Measurements from ENCODE around the gene TRPC4. TPM values are rescaled to one million over a fixed set of nuclear protein-coding genes. Genes with fewer than 3 reads are reported as not detected.

Gene TRPC4
- total RNA-seq, 1 experiment from 2014 or later = 19.0 TPM

DNA sequence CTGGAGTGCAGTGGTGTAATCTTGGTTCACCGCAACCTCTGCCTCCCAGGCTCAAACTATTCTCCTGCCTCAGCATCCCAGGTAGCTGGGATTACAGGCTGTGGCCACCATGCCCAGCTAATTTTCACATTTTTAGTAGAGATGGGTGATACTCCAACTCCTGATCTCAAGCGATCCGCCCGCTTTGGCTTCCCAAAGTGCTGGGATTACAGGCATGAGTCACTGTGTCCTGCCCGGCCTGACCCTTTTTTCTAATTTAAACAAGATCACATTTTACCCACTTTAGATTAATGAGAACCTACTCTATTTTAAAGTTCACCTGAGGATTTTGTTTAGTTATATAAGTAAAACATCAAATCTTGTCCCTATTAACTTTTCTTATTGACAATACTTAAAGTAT, 179.2 kb downstream of the TRPC4 start:
- Histone ChIP-seq H3K4me1 (ENCODE audit: insufficient read depth, low read length) (no peaks in the 10 kb centered on the region), H2BK15ac (ENCODE audit: low read depth, low read length) (no peak overlapping the region), H3K79me1 (ENCODE audit: insufficient read depth, low read depth, low read length, poor library complexity, severe bottlenecking) (no peaks in the 10 kb centered on the region), H4K20me1 (ENCODE audit: control insufficient read depth, insufficient read depth, insufficient read length) (no peaks in the 10 kb centered on the region), H3K79me2 (ENCODE audit: insufficient read depth, low read length) (no peaks in the 10 kb centered on the region), H3K9ac (ENCODE audit: extremely low read depth, insufficient read length, low read length) (no peak overlapping the region), H2BK5ac (ENCODE audit: insufficient read length, low read length) (no peak overlapping the region), H4K8ac (replicated peaks; ENCODE audit: insufficient read length, low read depth, low read length) (no peak overlapping the region), H2BK12ac (ENCODE audit: insufficient read length, low read depth, low read length) (no peak overlapping the region), H3K4me2 (ENCODE audit: insufficient read depth, insufficient read length, low read length) (no peak overlapping the region), H3K9me3 (ENCODE audit: control insufficient read depth, low read depth, low read length) (no peaks in the 10 kb centered on the region), H3K27me3 (ENCODE audit: insufficient read depth, low read length) (no peaks in the 10 kb centered on the region), H2AFZ (ENCODE audit: low read length) (no peak overlapping the region), H3K4ac (ENCODE audit: low read depth, low read length) (no peak overlapping the region), H3K23ac (ENCODE audit: insufficient read length, low read depth, low read length) (no peak overlapping the region), H3K23me2 (ENCODE audit: insufficient read length, low read depth, low read length, poor library complexity, severe bottlenecking) (no peaks in the 10 kb centered on the region), H3K14ac (ENCODE audit: insufficient read depth, low read length) (no peak overlapping the region), H2AK5ac (ENCODE audit: insufficient read length, low read length) (no peak overlapping the region), H2BK20ac (ENCODE audit: low read depth, low read length, poor library complexity, severe bottlenecking) (no peak overlapping the region), H3K18ac (ENCODE audit: insufficient read length, low read depth, low read length) (no peak overlapping the region), H3K56ac (ENCODE audit: insufficient read length, low read depth, low read length) (no peak overlapping the region), H4K91ac (ENCODE audit: insufficient read length, low read depth, low read length) (no peak overlapping the region), H3K27ac (ENCODE audit: insufficient read length, low read depth, low read length) (no peak overlapping the region), H3T11ph (ENCODE audit: low read length) (no peak overlapping the region), H2BK120ac (ENCODE audit: low read depth, low read length, poor library complexity, severe bottlenecking) (no peak overlapping the region), H4K5ac (ENCODE audit: insufficient read length, low read depth, low read length) (no peak overlapping the region)
- no peak for DNase-seq
- H3K9me3 Mint-ChIP-seq = no peaks in the 10 kb centered on the region
- H3K27me3 Mint-ChIP-seq (ENCODE audit: low read depth) = no peaks in the 10 kb centered on the region
- H3K36me3 Mint-ChIP-seq (ENCODE audit: insufficient read depth in 1 of 3, low read depth in 3 of 3) = peaks cover 7 to 27% (median 8%) of the 10 kb centered on the region in 3 experiments
- H3K27ac Mint-ChIP-seq = peak overlapping the region in 1 of 3 experiments; percentile 53; a peak in 1 of 7 replicates
- WGBS (ENCODE audit: extremely low coverage, insufficient read length, low lambda C conversion rate) = no CpG with 5 or more reads among the region's 5 CpGs
- H3K4me3 Mint-ChIP-seq = no peak overlapping the region
- TF ChIP-seq, protein P1, sequence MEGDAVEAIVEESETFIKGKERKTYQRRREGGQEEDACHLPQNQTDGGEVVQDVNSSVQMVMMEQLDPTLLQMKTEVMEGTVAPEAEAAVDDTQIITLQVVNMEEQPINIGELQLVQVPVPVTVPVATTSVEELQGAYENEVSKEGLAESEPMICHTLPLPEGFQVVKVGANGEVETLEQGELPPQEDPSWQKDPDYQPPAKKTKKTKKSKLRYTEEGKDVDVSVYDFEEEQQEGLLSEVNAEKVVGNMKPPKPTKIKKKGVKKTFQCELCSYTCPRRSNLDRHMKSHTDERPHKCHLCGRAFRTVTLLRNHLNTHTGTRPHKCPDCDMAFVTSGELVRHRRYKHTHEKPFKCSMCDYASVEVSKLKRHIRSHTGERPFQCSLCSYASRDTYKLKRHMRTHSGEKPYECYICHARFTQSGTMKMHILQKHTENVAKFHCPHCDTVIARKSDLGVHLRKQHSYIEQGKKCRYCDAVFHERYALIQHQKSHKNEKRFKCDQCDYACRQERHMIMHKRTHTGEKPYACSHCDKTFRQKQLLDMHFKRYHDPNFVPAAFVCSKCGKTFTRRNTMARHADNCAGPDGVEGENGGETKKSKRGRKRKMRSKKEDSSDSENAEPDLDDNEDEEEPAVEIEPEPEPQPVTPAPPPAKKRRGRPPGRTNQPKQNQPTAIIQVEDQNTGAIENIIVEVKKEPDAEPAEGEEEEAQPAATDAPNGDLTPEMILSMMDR (conservative IDR thresholded peaks at IDR 0.05) = no peak
- peaks cover 6 to 7% of the 10 kb centered on the region in 2 experiments for H3K4me1 Mint-ChIP-seq

All from H9 (cell line).